Lower lobe of right lung (tissue), 2 donors: ENCODE measurements around the gene TSR3. TPM values are rescaled to one million over a fixed set of nuclear protein-coding genes. Genes with fewer than 3 reads are reported as not detected.
"Not testable (repeated sequence)": the region's sequence is repeated elsewhere in the genome, so short reads cannot be mapped to it uniquely, and the experiment has no call there.

ENCODE experiments used
- ATAC-seq, 2 donors: fragments of 200-7000 bp; cut with Tn5 transposase; one replicate each; pipeline ENCODE4 v1.9.1; 2020 to 2022; ENCODE audit warnings: mild to moderate bottlenecking in 2 of 2, moderate library complexity in 2 of 2
- DNase-seq: peaks from one replicate; pipeline ENCODE4 v3.0.0-alpha.2; 2020
- H3K27ac ChIP-seq: fragments of 200-600 bp; one replicate; pipeline ENCODE4 v1.8.0; 2022
- H3K27me3 ChIP-seq: fragments of 200-600 bp; one replicate; pipeline ENCODE4 v1.8.0; 2022; ENCODE audit warnings: low read depth
- H3K36me3 ChIP-seq: fragments of 200-600 bp; one replicate; pipeline ENCODE4 v1.8.0; 2022; ENCODE audit warnings: mild to moderate bottlenecking
- H3K4me1 ChIP-seq: fragments of 200-600 bp; one replicate; pipeline ENCODE4 v1.8.0; 2022
- H3K4me3 ChIP-seq: fragments of 200-600 bp; one replicate; pipeline ENCODE4 v1.8.0; 2022; ENCODE audit warnings: mild to moderate bottlenecking
- H3K9me3 ChIP-seq: fragments of 200-600 bp; one replicate; pipeline ENCODE4 v1.8.0; 2022
- CTCF ChIP-seq: fragments of 200-600 bp; IDR thresholded peaks from one replicate; pipeline ENCODE4 v1.8.0; 2022; ENCODE audit warnings: antibody characterized with exemption, mild to moderate bottlenecking
- intact Hi-C: fragments of 100-400 bp; cut with DNase I; formaldehyde crosslinking; loops from one replicate; pipeline ENCODE4 v1.11.0; 2022
- total RNA-seq: library from RNA; stranded (reverse); fragmentation: NEBNext Ultra II Directional; extraction: Animal tissue kit (Norgen Biotek cat#: 25700); gene quantifications from one replicate; pipeline ENCODE4 v1.2.1, GENCODE V29; 2021
- donor health status: DM: no; HTN: yes; CAD: no; lungs with severe emphysema.

The TSR3 gene
- total RNA-seq, 1 donor from 2014 or later = 39.5 TPM

- ATAC-seq (no peak), DNase-seq (no peak)
- Histone ChIP-seq H3K4me1 (peaks cover 34% of the 10 kb centered on the region), H3K4me3 (no peak overlapping the region), H3K36me3 (peaks cover 9% of the 10 kb centered on the region), H3K27ac (peak overlapping the region; percentile 79), H3K27me3 (peaks cover 31% of the 10 kb centered on the region), H3K9me3 (no peaks in the 10 kb centered on the region)
- intact Hi-C loops = no loop called here
- TF ChIP-seq CTCF = peak; percentile 41
Measured at GRCh38 chr16:1330260-1330914, 21.3 kb downstream of the TSR3 start.

GRCh38 chr16:1328961-1329360 is 22.7 kb downstream of the TSR3 start:
- Histone ChIP-seq H3K36me3 (peaks cover 23% of the 10 kb centered on the region), H3K27me3 (peaks cover 17% of the 10 kb centered on the region), H3K4me1 (peaks cover 26% of the 10 kb centered on the region)
- H3K4me3 ChIP-seq, H3K27ac ChIP-seq, intact Hi-C loops, H3K9me3 ChIP-seq, ATAC-seq, DNase-seq: not testable (repeated sequence)

- DNase-seq, ATAC-seq, H3K4me3 ChIP-seq, intact Hi-C loops, H3K27me3 ChIP-seq, H3K27ac ChIP-seq, H3K9me3 ChIP-seq: not testable (repeated sequence)
- Histone ChIP-seq H3K4me1 (peaks cover 20% of the 10 kb centered on the region), H3K36me3 (peaks cover 31% of the 10 kb centered on the region)
Measured at GRCh38 chr16:1328136-1328535, 23.5 kb downstream of the TSR3 start.

DNA sequence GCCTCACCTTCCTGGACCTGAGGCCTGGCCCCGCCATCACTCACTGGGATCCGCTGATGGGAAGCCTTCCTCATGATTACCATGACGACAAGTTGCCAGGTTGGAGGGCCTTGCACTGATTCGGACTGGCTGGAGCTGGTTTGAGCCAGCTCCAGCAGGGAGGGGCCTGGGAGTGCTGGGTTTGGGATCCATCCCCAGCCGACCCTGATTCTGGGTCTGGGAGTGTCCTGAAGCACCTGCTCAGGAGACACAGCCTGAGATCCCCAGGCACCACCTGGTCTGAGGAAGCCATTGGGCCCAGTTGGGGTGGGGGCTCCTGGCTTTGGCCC is 24.1 kb downstream of the TSR3 start:
- Histone ChIP-seq H3K4me3 (no peak overlapping the region), H3K9me3 (no peaks in the 10 kb centered on the region), H3K27me3 (peaks cover 3% of the 10 kb centered on the region), H3K4me1 (peaks cover 15% of the 10 kb centered on the region), H3K27ac (no peak overlapping the region), H3K36me3 (peaks cover 35% of the 10 kb centered on the region)
- DNase-seq = no peak
- no peak for TF ChIP-seq CTCF
- no peak for ATAC-seq
- intact Hi-C loops = no loop called here

GRCh38 chr16:1326946-1327618 is 24.6 kb downstream of the TSR3 start:
- intact Hi-C loops = no loop called here
- Histone ChIP-seq H3K27me3 (no peaks in the 10 kb centered on the region), H3K4me3 (no peak overlapping the region), H3K9me3 (no peaks in the 10 kb centered on the region), H3K36me3 (peaks cover 40% of the 10 kb centered on the region), H3K27ac (no peak overlapping the region), H3K4me1 (peaks cover 10% of the 10 kb centered on the region)
- no peak for DNase-seq
- no peak for TF ChIP-seq CTCF
- no peak for ATAC-seq

GRCh38 chr16:1326391-1326790 is 25.3 kb downstream of the TSR3 start:
- H3K9me3 ChIP-seq = no peaks in the 10 kb centered on the region
- no peak for ATAC-seq
- peaks cover 47% of the 10 kb centered on the region for H3K36me3 ChIP-seq
- peaks cover 3% of the 10 kb centered on the region for H3K4me1 ChIP-seq
- TF ChIP-seq CTCF = no peak
- H3K4me3 ChIP-seq = no peak overlapping the region
- H3K27me3 ChIP-seq = no peaks in the 10 kb centered on the region
- H3K27ac ChIP-seq = no peak overlapping the region
- no peak for DNase-seq
- intact Hi-C loops = no loop called here
